NCI-H2171 (cell line): Measurements from ENCODE around the gene RERG.

Experiments used
- DNase-seq: peaks from one replicate; lab custom pipeline; 2025; lab: John Stamatoyannopoulos, UW

RERG gene

GRCh38 chr12:15186597-15186996 lies 34.6 kb downstream of the RERG start:
- DNase-seq = no peak

- DNase-seq = no peak
These were observed 36.7 kb downstream of the RERG start for GRCh38 chr12:15184484-15184883.

DNA sequence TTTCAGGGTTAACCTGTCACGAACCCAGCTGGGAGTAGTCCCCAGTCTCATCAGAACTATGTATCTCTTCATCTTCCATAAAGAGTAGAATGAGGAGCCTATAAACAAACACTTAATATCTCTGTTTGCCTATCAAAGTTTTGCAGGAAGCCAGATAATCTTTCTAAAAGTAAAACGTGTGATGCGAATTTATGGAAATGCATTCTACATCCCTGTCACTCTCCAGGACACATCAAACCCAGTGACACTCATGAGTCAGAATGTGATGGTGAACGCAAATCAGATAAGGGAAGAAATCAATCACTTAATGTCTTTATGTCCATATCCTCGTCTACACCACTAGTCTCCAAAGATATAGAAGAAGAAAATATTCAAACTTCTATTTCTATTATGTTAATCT lies 37.4 kb downstream of the RERG start:
- DNase-seq = no peak

- DNase-seq = no peak
These were observed 40.1 kb downstream of the RERG start for GRCh38 chr12:15181017-15181683.

GRCh38 chr12:15180325-15180724 lies 40.9 kb downstream of the RERG start:
- DNase-seq = no peak

- DNase-seq = no peak
These were observed 41.5 kb downstream of the RERG start for GRCh38 chr12:15179672-15180071.

- no peak for DNase-seq
These were observed 48.1 kb downstream of the RERG start for GRCh38 chr12:15173142-15173541.

GRCh38 chr12:15172060-15172822 lies 49.0 kb downstream of the RERG start:
- no peak for DNase-seq

GRCh38 chr12:15171012-15171655 lies 50.1 kb downstream of the RERG start:
- DNase-seq = no peak

- DNase-seq = no peak
These were observed 53.1 kb downstream of the RERG start for GRCh38 chr12:15168026-15168678.

- no peak for DNase-seq
These were observed 56.1 kb downstream of the RERG start for GRCh38 chr12:15165012-15165659.

GRCh38 chr12:15163030-15163976 lies 57.9 kb downstream of the RERG start:
- no peak for DNase-seq

GRCh38 chr12:15158083-15158482 lies 63.1 kb downstream of the RERG start:
- no peak for DNase-seq

DNA sequence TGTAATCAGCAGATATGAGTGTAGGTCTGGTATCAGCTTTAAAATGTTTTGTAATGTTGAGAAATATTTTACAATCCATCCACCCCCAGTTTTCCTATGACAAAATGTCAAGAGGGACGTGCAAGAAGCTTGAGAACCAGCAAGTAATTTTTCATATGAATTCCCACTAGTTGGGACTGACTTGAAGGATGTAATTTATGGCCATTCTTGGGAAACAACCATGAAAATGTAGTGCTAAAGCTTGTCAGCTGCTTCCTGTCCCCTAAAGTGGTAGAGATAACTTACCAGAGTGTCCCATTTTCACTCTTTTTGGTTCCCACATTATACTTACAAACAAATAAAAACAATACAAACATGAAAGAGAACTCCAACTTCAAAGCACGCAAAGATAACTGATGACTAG lies 63.9 kb downstream of the RERG start:
- no peak for DNase-seq

- DNase-seq = no peak
These were observed 65.9 kb downstream of the RERG start for GRCh38 chr12:15155271-15155670.

- no peak for DNase-seq
These were observed 67.1 kb downstream of the RERG start for GRCh38 chr12:15154103-15154502.

DNA sequence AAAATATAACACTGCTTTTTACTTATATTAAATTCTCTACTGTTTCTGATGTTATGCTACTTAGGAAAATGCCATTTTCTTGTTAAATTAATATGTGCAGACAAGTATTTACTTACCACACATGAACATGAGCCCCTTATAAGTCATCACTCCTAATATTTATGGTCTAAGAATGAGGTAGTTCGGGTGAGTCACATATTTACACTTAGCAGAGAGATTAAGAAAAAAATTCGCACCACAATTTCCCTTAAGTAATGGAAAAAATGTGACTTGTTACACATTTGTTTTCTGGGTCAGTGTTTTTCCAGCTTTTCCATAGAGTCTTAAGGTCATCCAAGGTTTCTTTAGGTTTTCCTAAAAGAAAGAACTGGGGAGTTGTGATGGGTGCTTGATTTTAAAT lies 68.3 kb downstream of the RERG start:
- no peak for DNase-seq

- DNase-seq = no peak
These were observed 68.8 kb downstream of the RERG start for GRCh38 chr12:15152456-15152855.

- no peak for DNase-seq
These were observed 69.8 kb downstream of the RERG start for GRCh38 chr12:15151161-15152091.

- no peak for DNase-seq
These were observed 74.6 kb downstream of the RERG start for GRCh38 chr12:15146585-15146984.
